ENCODE data around the gene HOXA2.

The HOXA2 gene

DNA sequence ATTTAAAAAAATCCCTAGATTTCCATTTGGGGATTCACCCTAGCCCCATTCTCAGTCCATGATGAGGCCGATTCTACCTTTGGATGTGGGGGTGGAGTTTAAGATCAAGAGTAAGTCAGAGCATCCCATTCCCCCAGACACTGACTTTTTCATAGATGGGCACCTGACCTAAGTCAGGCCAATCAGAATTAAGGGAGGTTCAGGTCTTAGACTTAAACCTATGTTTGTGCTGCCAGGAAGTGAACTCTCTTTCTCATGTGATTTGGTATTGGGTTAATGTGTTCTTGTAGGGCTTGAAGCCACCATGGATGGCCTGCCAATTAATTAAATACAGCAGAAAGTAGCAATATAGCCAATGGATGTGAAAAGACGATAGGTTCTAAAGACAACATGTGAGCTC is 36.8 kb downstream of the HOXA2 start:
- no peak for TF ChIP-seq POLR2A (IDR thresholded peaks at IDR 0.05; ENCODE audit: extremely low read depth, insufficient read length)
- no peak for TF ChIP-seq MYC (IDR thresholded peaks at IDR 0.05; ENCODE audit: low read depth, low read length)
- TF ChIP-seq CTCF (IDR thresholded peaks at IDR 0.05; ENCODE audit: low read depth, low read length): no peak
- TF ChIP-seq, protein P1, sequence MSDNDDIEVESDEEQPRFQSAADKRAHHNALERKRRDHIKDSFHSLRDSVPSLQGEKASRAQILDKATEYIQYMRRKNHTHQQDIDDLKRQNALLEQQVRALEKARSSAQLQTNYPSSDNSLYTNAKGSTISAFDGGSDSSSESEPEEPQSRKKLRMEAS (IDR thresholded peaks at IDR 0.05; ENCODE audit: low read depth, low read length): no peak
- no peak for DNase-seq (ENCODE audit: low read depth)
- no peak overlapping the region for H3K4me3 ChIP-seq (ENCODE audit: low read depth, low read length)

GRCh38 chr7:27064661-27065060 is 37.8 kb downstream of the HOXA2 start:
- TF ChIP-seq MYC (IDR thresholded peaks at IDR 0.05; ENCODE audit: low read depth, low read length) (no peak), CTCF (IDR thresholded peaks at IDR 0.05; ENCODE audit: low read depth, low read length) (no peak), POLR2A (IDR thresholded peaks at IDR 0.05; ENCODE audit: extremely low read depth, insufficient read length) (no peak)
- TF ChIP-seq, protein P1 (IDR thresholded peaks at IDR 0.05; ENCODE audit: low read depth, low read length): no peak
- H3K4me3 ChIP-seq (ENCODE audit: low read depth, low read length): no peak overlapping the region

GRCh38 chr7:27064159-27064558 is 38.3 kb downstream of the HOXA2 start:
- no peak overlapping the region for H3K4me3 ChIP-seq (ENCODE audit: low read depth, low read length)
- TF ChIP-seq, protein P1 (IDR thresholded peaks at IDR 0.05; ENCODE audit: low read depth, low read length): no peak
- no peak for TF ChIP-seq CTCF (IDR thresholded peaks at IDR 0.05; ENCODE audit: low read depth, low read length)
- TF ChIP-seq MYC (IDR thresholded peaks at IDR 0.05; ENCODE audit: low read depth, low read length): no peak
- TF ChIP-seq POLR2A (IDR thresholded peaks at IDR 0.05; ENCODE audit: extremely low read depth, insufficient read length): no peak
- no peak for DNase-seq (ENCODE audit: low read depth)

More at GRCh38 chr7:27064661-27065060, 37.8 kb downstream of the HOXA2 start:
- DNase-seq (ENCODE audit: low read depth): no peak

DNA sequence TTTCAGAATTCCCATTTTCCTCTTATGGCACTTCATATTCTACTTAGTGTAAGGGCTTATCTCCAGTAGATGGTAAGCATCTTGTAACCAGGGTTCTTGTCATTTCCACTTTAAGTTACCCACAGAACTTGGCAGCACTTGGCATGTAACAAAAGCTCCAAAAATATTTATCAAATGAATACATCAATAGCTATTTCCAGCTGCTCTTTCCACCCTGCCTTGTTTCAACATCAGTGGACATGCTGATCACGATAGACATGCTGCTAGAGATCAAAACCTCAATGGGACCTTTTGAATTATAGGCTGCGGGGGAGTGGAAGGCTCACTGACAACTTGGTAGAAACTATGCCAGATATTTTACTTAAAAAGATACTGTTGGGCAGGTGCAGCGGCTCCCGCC is 39.5 kb downstream of the HOXA2 start:
- no peak for DNase-seq (ENCODE audit: low read depth)
- TF ChIP-seq, protein P1 (IDR thresholded peaks at IDR 0.05; ENCODE audit: low read depth, low read length): no peak
- TF ChIP-seq MYC (IDR thresholded peaks at IDR 0.05; ENCODE audit: low read depth, low read length): no peak
- no peak for TF ChIP-seq CTCF (IDR thresholded peaks at IDR 0.05; ENCODE audit: low read depth, low read length)
- TF ChIP-seq POLR2A (IDR thresholded peaks at IDR 0.05; ENCODE audit: extremely low read depth, insufficient read length): no peak
- no peak overlapping the region for H3K4me3 ChIP-seq (ENCODE audit: low read depth, low read length)

- DNase-seq (ENCODE audit: low read depth): no peak
- TF ChIP-seq MYC (IDR thresholded peaks at IDR 0.05; ENCODE audit: low read depth, low read length) (no peak), POLR2A (IDR thresholded peaks at IDR 0.05; ENCODE audit: extremely low read depth, insufficient read length) (no peak), CTCF (IDR thresholded peaks at IDR 0.05; ENCODE audit: low read depth, low read length) (no peak)
- TF ChIP-seq, protein P1 (IDR thresholded peaks at IDR 0.05; ENCODE audit: low read depth, low read length): no peak
- H3K4me3 ChIP-seq (ENCODE audit: low read depth, low read length): no peak overlapping the region
Measured at GRCh38 chr7:27053153-27053552, 49.3 kb downstream of the HOXA2 start.

- DNase-seq (ENCODE audit: low read depth): no peak
- H3K4me3 ChIP-seq (ENCODE audit: low read depth, low read length): no peak overlapping the region
- TF ChIP-seq, protein P1 (IDR thresholded peaks at IDR 0.05; ENCODE audit: low read depth, low read length): no peak
- TF ChIP-seq CTCF (IDR thresholded peaks at IDR 0.05; ENCODE audit: low read depth, low read length) (no peak), POLR2A (IDR thresholded peaks at IDR 0.05; ENCODE audit: extremely low read depth, insufficient read length) (no peak), MYC (IDR thresholded peaks at IDR 0.05; ENCODE audit: low read depth, low read length) (no peak)
Measured at GRCh38 chr7:27051451-27051850, 51.0 kb downstream of the HOXA2 start.
